GM12878 (cell line): Measurements from ENCODE around the gene BMI1. TPM values are rescaled to one million over a fixed set of nuclear protein-coding genes. Genes with fewer than 3 reads are reported as not detected.

Experiments
- ATAC-seq: fragments of 200-7000 bp; cut with Tn5 transposase; 3 replicates; pipeline ENCODE4 v1.9.1; 2020; ENCODE audit warnings: mild to moderate bottlenecking, moderate library complexity
- BruUV-seq: library from RNA; stranded (reverse); fragments of 400-500 nt; replicated peaks from 2 replicates; lab custom pipeline; 2021; lab: Mats Ljungman, UMichigan
- CTCF ChIA-PET: fragments of 300-600 bp; sonication (Branson Sonifier 250); formaldehyde crosslinking; extraction: SDS; loops from one replicate; lab custom pipeline; 2021; ENCODE audit warnings: inconsistent platforms; lab: Yijun Ruan, JAX
- POLR2A ChIA-PET: fragments of 350-600 bp; formaldehyde crosslinking; extraction: SDS; loops from one replicate; lab custom pipeline; 2021; ENCODE audit warnings: inconsistent platforms; lab: Charles Lee
- RAD21 ChIA-PET: fragments of 300-600 bp; sonication (Branson Sonifier 250); formaldehyde crosslinking; loops from one replicate; lab custom pipeline; 2023; ENCODE audit warnings: antibody characterized with exemption; ENCODE audit not compliant: unreplicated experiment; lab: Charles Lee
- SMC1A ChIA-PET: fragments of 300-600 bp; sonication (Branson Sonifier 250); formaldehyde crosslinking; loops from one replicate; lab custom pipeline; 2023; ENCODE audit not compliant: unreplicated experiment, uncharacterized antibody; lab: Charles Lee
- DNase-seq: peaks from one replicate; pipeline ENCODE4 v3.0.0-alpha.2; 2011; ENCODE audit warnings: low read depth, low spot score
- FAIRE-seq: peaks from 3 replicates; lab custom pipeline; 2011; peaks lifted over from hg19 to GRCh38; lab: Jason Lieb, UNC
- H2AFZ ChIP-seq: 2 replicates; pipeline ENCODE4 v1.6.0; 2011; ENCODE audit warnings: low read depth, low read length, control low read depth; ENCODE audit not compliant: control insufficient read depth
- H3K27ac ChIP-seq: 2 replicates; pipeline ENCODE4 v1.5.1; 2011; ENCODE audit warnings: control low read depth; ENCODE audit not compliant: control insufficient read depth, insufficient read depth
- H3K27me3 ChIP-seq, 2 experiments: replicated peaks in 1 of 2; 2 replicates each; pipeline versions ENCODE4 v1.6.0 to v1.6.1; 2011; ENCODE audit warnings: low read length in 1 of 2; ENCODE audit not compliant: control insufficient read depth in 2 of 2, insufficient read depth in 2 of 2
- H3K36me3 ChIP-seq, 2 experiments: 2 replicates each; pipeline ENCODE4 v1.5.1; 2011; ENCODE audit warnings: low read length in 1 of 2; ENCODE audit not compliant: control insufficient read depth in 2 of 2, insufficient read depth in 2 of 2
- H3K4me1 ChIP-seq: 2 replicates; pipeline ENCODE4 v1.6.1; 2011; ENCODE audit warnings: mild to moderate bottlenecking, low read length, moderate library complexity, mixed read lengths; ENCODE audit not compliant: control insufficient read depth, insufficient read depth
- H3K4me2 ChIP-seq: 2 replicates; pipeline ENCODE4 v1.6.0; 2011; ENCODE audit warnings: control low read depth; ENCODE audit not compliant: control insufficient read depth, insufficient read depth
- H3K4me3 ChIP-seq: fragments of 200-600 bp; sonication (generic); 2 replicates; pipeline ENCODE4 v1.5.1; 2016
- H3K79me2 ChIP-seq: 2 replicates; pipeline ENCODE4 v1.6.0; 2011; ENCODE audit warnings: low read length; ENCODE audit not compliant: control insufficient read depth, insufficient read depth
- H3K9ac ChIP-seq: 2 replicates; pipeline ENCODE4 v1.8.0; 2011; ENCODE audit warnings: low read length, control low read depth, mixed read lengths; ENCODE audit not compliant: control insufficient read depth, insufficient read depth
- H3K9me3 ChIP-seq: replicated peaks from 3 replicates; pipeline ENCODE4 v1.5.1; 2011; ENCODE audit warnings: mild to moderate bottlenecking, low read length; ENCODE audit not compliant: control insufficient read depth, insufficient read depth
- H4K20me1 ChIP-seq: 2 replicates; pipeline ENCODE4 v1.6.0; 2011; ENCODE audit not compliant: control insufficient read depth, insufficient read depth
- GABPA ChIP-seq: IDR thresholded peaks from 2 replicates; pipeline ENCODE4 v1.6.1; 2014; ENCODE audit warnings: antibody characterized with exemption, low read depth, mild to moderate bottlenecking, inconsistent platforms
- MEF2A ChIP-seq: IDR thresholded peaks from 2 replicates; pipeline ENCODE4 v1.6.1; 2011; ENCODE audit warnings: low read depth, mild to moderate bottlenecking, low read length, moderate library complexity; ENCODE audit not compliant: insufficient read depth
- REST ChIP-seq: IDR thresholded peaks from 2 replicates; pipeline ENCODE4 v1.6.1; 2012; ENCODE audit warnings: mild to moderate bottlenecking, low read depth, low read length
- ZBTB40 ChIP-seq: fragments of 450-650 bp; IDR thresholded peaks from 2 replicates; pipeline ENCODE4 v1.6.1; 2016; ENCODE audit warnings: mild to moderate bottlenecking, moderate library complexity, borderline replicate concordance
- ZNF207 ChIP-seq: fragments of 450-650 bp; IDR thresholded peaks from 2 replicates; pipeline ENCODE4 v1.6.1; 2014; ENCODE audit warnings: antibody characterized with exemption, mild to moderate bottlenecking, borderline replicate concordance
- ZNF687 ChIP-seq: fragments of 450-650 bp; IDR thresholded peaks from 2 replicates; pipeline ENCODE4 v1.6.1; 2017; ENCODE audit warnings: mild to moderate bottlenecking, moderate library complexity
- WGBS: methylation state at CpG from one replicate; pipeline ENCODE4 v1.1.6; 2016; ENCODE audit warnings: low lambda C conversion rate; ENCODE audit not compliant: insufficient replicate concordance, insufficient coverage; ENCODE audit errors: missing lambda C conversion rate; 5-methylcytosine and 5-hydroxymethylcytosine counted together
- in situ Hi-C: fragments of 300-500 bp; cut with MboI; formaldehyde crosslinking; loops from 9 replicates; pipeline ENCODE4 v1.14.3; 2018; ENCODE audit warnings: mixed read lengths
- intact Hi-C: fragments of 100-400 bp; cut with micrococcal nuclease; formaldehyde crosslinking; loops from one replicate; pipeline ENCODE4 v1.14.2; 2022; ENCODE audit not compliant: unreplicated experiment
- polyA plus RNA-seq, 11 experiments: library from polyadenylated mRNA; depleted of rRNA in 4 of 11; unstranded in 6 of 11; stranded (reverse) in 5 of 11; fragments of >200 nt; fragmentation: Nextera tagmentation in 4 of 11; fragmentation: Illumina TruSeq in 1 of 11; extraction: Ambion mirVana in 4 of 11; extraction: Trizol in 1 of 11; gene quantifications; 1 replicate in 1 of 11; 2 replicates in 10 of 11; pipeline versions ENCODE4 v1.2.1 to v1.2.3, GENCODE V29; 2011 to 2016; ENCODE audit warnings: inconsistent platforms in 2 of 11, missing spikeins in 2 of 11, low read depth in 1 of 11
- total RNA-seq, 4 experiments: library from RNA; depleted of rRNA in 3 of 4; stranded (reverse); fragments of >200 nt in 3 of 4; fragmentation: Illumina TruSeq in 1 of 4; extraction: Trizol in 1 of 4; gene quantifications; 2 replicates each; pipeline versions ENCODE4 v1.2.1 to v1.2.3, GENCODE V29; 2013 to 2021

Gene BMI1
- total and polyA plus RNA-seq, 10 of the 15 experiments (the other 5 are each of a cell fraction or from before 2014, with no cell fraction given), result 8.0 to 49.7 (median 25.8) TPM

- in situ Hi-C loops (no loop called here), intact Hi-C loops (no loop called here)
- ATAC-seq (no peak), DNase-seq (no peak), FAIRE-seq (no peak)
- Histone ChIP-seq H3K9me3 (no peaks in the 10 kb centered on the region; the same call in 2 of the 3 replicates), H3K27ac (no peak overlapping the region), H3K4me2 (no peak overlapping the region), H3K36me3 (peaks cover 2 to 13% of the 10 kb centered on the region in 2 experiments; a peak in 3 of 4 replicates), H2AFZ (no peak overlapping the region), H3K79me2 (no peaks in the 10 kb centered on the region), H3K27me3 (peaks cover 8 to 10% of the 10 kb centered on the region in 2 experiments), H3K9ac (no peak overlapping the region), H3K4me3 (no peak overlapping the region), H3K4me1 (peaks cover 24% of the 10 kb centered on the region), H4K20me1 (no peaks in the 10 kb centered on the region)
- whole genome bisulfite sequencing, result 97% methylated on average over 7 of the region's 7 CpGs
- ChIA-PET SMC1A (interaction anchor here (0.8 to 1.1 kb wide), 3 partner anchors 11 to 251 kb away, joined by 3 read pairs; no protein-coding TSS in a partner anchor), RAD21 (interaction anchor here (1.6 kb wide), 1 partner anchor 8 kb away, joined by 3 read pairs; no protein-coding TSS in a partner anchor), CTCF (no interaction called here), POLR2A (interaction anchor here (0.6 to 1.0 kb wide), 2 partner anchors 16 to 619 kb away, joined by 3 read pairs; partner anchors contain the start of gene COMMD3)
- BruUV-seq, result no TSS peak
- no peak for TF ChIP-seq GABPA
- TF ChIP-seq ZNF687, result no peak
- TF ChIP-seq ZNF207, result no peak
- no peak for TF ChIP-seq REST
- TF ChIP-seq MEF2A, result no peak
- TF ChIP-seq ZBTB40, result no peak
Measured at GRCh38 chr10:22332116-22332692, 11.3 kb downstream of the BMI1 start.
